C4-2B (cell line): ENCODE results near the gene HRH1.

Experiments used
- H3K27ac ChIP-seq: fragments of 450-650 bp; 2 replicates; pipeline ENCODE4 v1.5.1; 2017
- CTCF ChIP-seq: fragments of 450-650 bp; conservative IDR thresholded peaks from 2 replicates; pipeline ENCODE4 v1.5.1; 2017; ENCODE audit warnings: mild to moderate bottlenecking
- ZFX ChIP-seq: fragments of 450-650 bp; IDR thresholded peaks from 2 replicates; pipeline ENCODE4 v1.6.1; 2017

The HRH1 gene

GRCh38 chr3:11289864-11290263 is 135.6 kb downstream of the HRH1 start:
- TF ChIP-seq CTCF (no peak), ZFX (no peak)
- H3K27ac ChIP-seq: no peak overlapping the region

GRCh38 chr3:11290743-11291680 is 136.7 kb downstream of the HRH1 start:
- H3K27ac ChIP-seq: no peak overlapping the region
- no peak for TF ChIP-seq ZFX
- TF ChIP-seq CTCF: no peak

- no peak overlapping the region for H3K27ac ChIP-seq
Observed at GRCh38 chr3:11291808-11292207, 137.5 kb downstream of the HRH1 start.

DNA sequence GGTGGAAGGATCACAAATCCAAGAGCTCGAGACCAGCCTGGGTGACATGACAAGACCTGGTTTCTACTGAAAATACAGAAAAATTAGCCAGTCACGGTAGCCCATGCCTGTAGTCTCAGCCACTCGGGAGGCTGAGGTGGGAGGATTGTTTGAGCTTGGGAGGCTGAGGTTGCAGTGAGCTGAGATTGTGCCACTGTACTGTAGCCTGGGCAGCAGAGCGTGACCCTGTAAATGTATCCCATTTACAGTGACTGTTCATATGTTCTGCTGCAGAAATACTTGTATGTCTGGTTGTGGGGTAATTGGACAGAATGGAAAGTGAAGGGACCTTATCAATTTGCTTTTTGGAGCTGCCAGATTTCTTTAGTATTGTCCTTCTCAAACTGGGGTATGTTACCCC is 142.8 kb downstream of the HRH1 start:
- TF ChIP-seq CTCF (no peak), ZFX (no peak)
- no peak overlapping the region for H3K27ac ChIP-seq

More at GRCh38 chr3:11291808-11292207, 137.5 kb downstream of the HRH1 start:
- TF ChIP-seq CTCF (no peak), ZFX (no peak)

DNA sequence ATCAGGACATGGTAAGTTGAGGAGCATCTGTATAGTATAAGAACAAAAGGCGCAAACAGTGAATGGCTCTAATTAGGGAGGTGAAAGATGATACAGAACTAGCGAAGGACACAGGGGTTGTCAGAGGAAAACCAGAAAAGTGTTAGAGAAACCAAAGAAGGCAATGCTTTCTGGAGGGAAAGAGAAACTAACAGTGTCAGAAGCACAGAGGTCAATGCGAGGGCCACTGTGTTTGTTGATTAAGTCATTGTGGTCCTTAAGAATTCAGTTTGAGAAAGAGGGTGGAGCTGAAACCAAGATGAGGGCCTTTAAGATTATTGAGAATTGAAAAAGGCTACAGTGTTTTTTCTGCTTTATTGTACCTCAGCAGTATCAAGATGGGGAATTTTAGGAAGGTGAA is 146.7 kb downstream of the HRH1 start:
- H3K27ac ChIP-seq: no peak overlapping the region

DNA sequence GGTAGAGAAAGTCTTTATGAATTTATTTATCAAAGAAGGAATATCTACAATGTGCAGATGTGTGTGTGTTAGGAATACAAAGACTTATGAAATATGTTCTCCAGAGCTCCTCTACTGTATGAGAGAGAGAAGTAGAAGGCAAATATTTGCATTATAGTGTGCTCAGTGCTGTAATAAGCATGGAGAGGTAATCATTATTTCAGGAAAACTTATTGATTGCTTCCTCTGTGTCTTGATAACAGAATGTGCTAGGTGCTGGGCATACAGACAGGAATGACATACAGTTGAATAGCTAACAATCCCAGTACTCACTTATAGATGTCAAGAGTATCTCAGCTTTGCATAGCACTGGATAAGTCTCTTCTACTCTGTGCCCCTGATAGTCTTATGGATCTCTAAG is 148.2 kb downstream of the HRH1 start:
- TF ChIP-seq CTCF (no peak), ZFX (no peak)
- no peak overlapping the region for H3K27ac ChIP-seq

More for the DNA sequence above, 146.7 kb downstream of the HRH1 start:
- TF ChIP-seq CTCF (no peak), ZFX (no peak)

DNA sequence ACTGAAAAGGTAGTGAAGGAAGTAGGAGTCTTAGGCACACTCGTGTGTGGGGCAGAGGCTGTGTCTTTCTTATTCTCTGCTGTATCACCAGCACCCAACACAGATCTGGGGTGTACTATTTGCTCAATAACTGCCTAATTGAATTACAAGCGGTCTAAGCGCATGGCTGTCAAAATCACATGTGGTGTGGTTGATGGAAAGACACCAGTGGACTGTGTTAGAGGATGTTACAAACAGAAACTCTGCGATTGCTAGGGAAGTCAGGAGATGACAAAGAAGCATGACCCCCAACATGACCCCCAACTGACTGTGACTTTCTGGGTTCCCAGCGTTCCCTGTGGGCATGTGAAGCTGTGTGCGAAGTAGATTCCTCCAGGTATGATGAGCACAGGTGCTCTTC is 149.9 kb downstream of the HRH1 start:
- H3K27ac ChIP-seq: no peak overlapping the region
- TF ChIP-seq CTCF (no peak), ZFX (no peak)
